GM21526 (cell line): ENCODE measurements around the gene NR0B2.
"Not testable (repeated sequence)": the region's sequence is repeated elsewhere in the genome, so short reads cannot be mapped to it uniquely, and the experiment has no call there.

Experiments used
- ATAC-seq: cut with Tn5 transposase; IDR thresholded peaks from one replicate; pipeline ENCODE4 v1.9.1; 2021; ENCODE audit warnings: moderate library complexity; ENCODE audit not compliant: unreplicated experiment, low FRiP score

NR0B2 gene

GRCh38 chr1:26894263-26894662 lies 19.5 kb downstream of the NR0B2 start:
- no peak for ATAC-seq

GRCh38 chr1:26890467-26890796 lies 23.3 kb downstream of the NR0B2 start:
- peak; percentile 24 for ATAC-seq

GRCh38 chr1:26889551-26890466 lies 24.0 kb downstream of the NR0B2 start, which contains the start of gene GPN2:
Gene GPN2 (minus strand): TSS chr1:26890283. CDS start chr1:26890096, 187 bp downstream.
- ATAC-seq: peak; percentile 67

GRCh38 chr1:26888231-26888630 lies 25.5 kb downstream of the NR0B2 start:
- ATAC-seq: no peak

GRCh38 chr1:26887125-26887524 lies 26.6 kb downstream of the NR0B2 start:
- no peak for ATAC-seq

- ATAC-seq: no peak
Observed at GRCh38 chr1:26882696-26883463, 30.9 kb downstream of the NR0B2 start.

GRCh38 chr1:26881611-26882010 lies 32.2 kb downstream of the NR0B2 start:
- not testable (repeated sequence) for ATAC-seq

- ATAC-seq: no peak
Observed at GRCh38 chr1:26879793-26880192, 34.0 kb downstream of the NR0B2 start.

GRCh38 chr1:26877326-26877725 lies 36.4 kb downstream of the NR0B2 start:
- no peak for ATAC-seq

- ATAC-seq: no peak
Observed at GRCh38 chr1:26874896-26875295, 38.9 kb downstream of the NR0B2 start.

- not testable (repeated sequence) for ATAC-seq
Observed at GRCh38 chr1:26873097-26873496, 40.7 kb downstream of the NR0B2 start.

GRCh38 chr1:26864610-26865480 lies 48.9 kb downstream of the NR0B2 start:
- ATAC-seq: peak; percentile 80

GRCh38 chr1:26863685-26864077 lies 50.1 kb downstream of the NR0B2 start:
- ATAC-seq: no peak

GRCh38 chr1:26862781-26863684 lies 50.7 kb downstream of the NR0B2 start, which contains the start of gene SFN:
Gene SFN (plus strand): TSS chr1:26863149. CDS start chr1:26863213, 64 bp downstream.
- ATAC-seq: no peak

GRCh38 chr1:26861889-26862378 lies 51.8 kb downstream of the NR0B2 start:
- no peak for ATAC-seq
